ENCODE results near the gene OLIG2.

Gene OLIG2

GRCh38 chr21:33025489-33026442 is at the start of gene OLIG2:
Gene OLIG2 (plus strand): TSS chr21:33025935. CDS start chr21:33026863, 928 bp downstream.
- in situ Hi-C loops (cut with HindIII; ENCODE audit: low sequenced_read_pairs) = no loop called here

- in situ Hi-C loops (cut with HindIII; ENCODE audit: low sequenced_read_pairs) = no loop called here
Measured at GRCh38 chr21:32976791-32977190, 48.9 kb upstream of the OLIG2 start.

- in situ Hi-C loops (cut with HindIII; ENCODE audit: low sequenced_read_pairs) = no loop called here
Measured at GRCh38 chr21:32977216-32977615, 48.5 kb upstream of the OLIG2 start.

- in situ Hi-C loops (cut with HindIII; ENCODE audit: low sequenced_read_pairs) = no loop called here
Measured at GRCh38 chr21:32978331-32979270, 47.1 kb upstream of the OLIG2 start.

- in situ Hi-C loops (cut with HindIII; ENCODE audit: low sequenced_read_pairs) = no loop called here
Measured at GRCh38 chr21:32979598-32980268, 46.0 kb upstream of the OLIG2 start.

GRCh38 chr21:32981096-32981495 is 44.6 kb upstream of the OLIG2 start:
- in situ Hi-C loops (cut with HindIII; ENCODE audit: low sequenced_read_pairs) = no loop called here

- in situ Hi-C loops (cut with HindIII; ENCODE audit: low sequenced_read_pairs) = no loop called here
Measured at GRCh38 chr21:32990666-32991065, 35.1 kb upstream of the OLIG2 start.

GRCh38 chr21:32991361-32991760 is 34.4 kb upstream of the OLIG2 start:
- in situ Hi-C loops (cut with HindIII; ENCODE audit: low sequenced_read_pairs) = no loop called here

GRCh38 chr21:32993894-32994293 is 31.8 kb upstream of the OLIG2 start:
- in situ Hi-C loops (cut with HindIII; ENCODE audit: low sequenced_read_pairs) = no loop called here

GRCh38 chr21:32994305-32994704 is 31.4 kb upstream of the OLIG2 start:
- in situ Hi-C loops (cut with HindIII; ENCODE audit: low sequenced_read_pairs) = no loop called here

- in situ Hi-C loops (cut with HindIII; ENCODE audit: low sequenced_read_pairs) = no loop called here
Measured at GRCh38 chr21:33007747-33008146, 18.0 kb upstream of the OLIG2 start.

GRCh38 chr21:33008333-33009051 is 17.2 kb upstream of the OLIG2 start:
- in situ Hi-C loops (cut with HindIII; ENCODE audit: low sequenced_read_pairs) = no loop called here

- in situ Hi-C loops (cut with HindIII; ENCODE audit: low sequenced_read_pairs) = no loop called here
Measured at GRCh38 chr21:33010931-33011330, 14.8 kb upstream of the OLIG2 start.

- in situ Hi-C loops (cut with HindIII; ENCODE audit: low sequenced_read_pairs) = no loop called here
Measured at GRCh38 chr21:33011462-33011861, 14.3 kb upstream of the OLIG2 start.

GRCh38 chr21:33013626-33014025 is 12.1 kb upstream of the OLIG2 start:
- in situ Hi-C loops (cut with HindIII; ENCODE audit: low sequenced_read_pairs) = no loop called here

GRCh38 chr21:33014331-33014730 is 11.4 kb upstream of the OLIG2 start:
- in situ Hi-C loops (cut with HindIII; ENCODE audit: low sequenced_read_pairs) = no loop called here

- in situ Hi-C loops (cut with HindIII; ENCODE audit: low sequenced_read_pairs) = no loop called here
Measured at GRCh38 chr21:33015096-33015495, 10.6 kb upstream of the OLIG2 start.

GRCh38 chr21:33015756-33016155 is 10.0 kb upstream of the OLIG2 start:
- in situ Hi-C loops (cut with HindIII; ENCODE audit: low sequenced_read_pairs) = no loop called here

- in situ Hi-C loops (cut with HindIII; ENCODE audit: low sequenced_read_pairs) = no loop called here
Measured at GRCh38 chr21:33018707-33019465, 6.8 kb upstream of the OLIG2 start.

- in situ Hi-C loops (cut with HindIII; ENCODE audit: low sequenced_read_pairs) = no loop called here
Measured at GRCh38 chr21:33019516-33019884, 6.2 kb upstream of the OLIG2 start.
